ENCODE measurements around the gene CDCA5.
A peak's percentile ranks its signal among the peaks of the same experiment; 100 is the strongest.

CDCA5 gene

GRCh38 chr11:65083834-65084597, at the start of gene CDCA5, which contains the start of gene ZFPL1:
Gene CDCA5 (minus strand): TSS chr11:65084040. CDS start chr11:65083978, 62 bp downstream.
Gene ZFPL1 (plus strand): TSS chr11:65084222. CDS start chr11:65084699, 477 bp downstream.
- peak; percentile 96 for DNase-seq (ENCODE audit: low spot score)

- peak; percentile 61 for DNase-seq (ENCODE audit: low spot score)
Measured at GRCh38 chr11:65132988-65133700, 49.3 kb upstream of the CDCA5 start.

GRCh38 chr11:65132238-65132987, 48.6 kb upstream of the CDCA5 start:
- no peak for DNase-seq (ENCODE audit: low spot score)

- no peak for DNase-seq (ENCODE audit: low spot score)
Measured at GRCh38 chr11:65131895-65132237, 48.0 kb upstream of the CDCA5 start.

GRCh38 chr11:65131417-65131776, 47.6 kb upstream of the CDCA5 start:
- no peak for DNase-seq (ENCODE audit: low spot score)

- no peak for DNase-seq (ENCODE audit: low spot score)
Measured at GRCh38 chr11:65130631-65131416, 47.0 kb upstream of the CDCA5 start.

- no peak for DNase-seq (ENCODE audit: low spot score)
Measured at GRCh38 chr11:65129649-65130441, 46.0 kb upstream of the CDCA5 start.

- no peak for DNase-seq (ENCODE audit: low spot score)
Measured at GRCh38 chr11:65128182-65129145, 44.6 kb upstream of the CDCA5 start.

- no peak for DNase-seq (ENCODE audit: low spot score)
Measured at GRCh38 chr11:65127473-65128181, 43.8 kb upstream of the CDCA5 start.

- no peak for DNase-seq (ENCODE audit: low spot score)
Measured at GRCh38 chr11:65126624-65127274, 42.9 kb upstream of the CDCA5 start.

- DNase-seq (ENCODE audit: low spot score), result no peak
Measured at GRCh38 chr11:65125197-65126056, 41.6 kb upstream of the CDCA5 start.

- DNase-seq (ENCODE audit: low spot score), result no peak
Measured at GRCh38 chr11:65124480-65125196, 40.8 kb upstream of the CDCA5 start.

- peak; percentile 99 for DNase-seq (ENCODE audit: low spot score)
Measured at GRCh38 chr11:65121865-65122696, 38.2 kb upstream of the CDCA5 start, which contains the start of the genes FAU and MRPL49. Gene FAU (minus strand): TSS chr11:65122134. CDS start chr11:65121813, 321 bp downstream. Gene MRPL49 (plus strand): TSS chr11:65122321. CDS start chr11:65122347, 26 bp downstream.

GRCh38 chr11:65121447-65121864, 37.6 kb upstream of the CDCA5 start:
- no peak for DNase-seq (ENCODE audit: low spot score)

GRCh38 chr11:65120831-65121230, 37.0 kb upstream of the CDCA5 start:
- no peak for DNase-seq (ENCODE audit: low spot score)

GRCh38 chr11:65119670-65119995, 35.8 kb upstream of the CDCA5 start:
- DNase-seq (ENCODE audit: low spot score), result no peak
